SHP77 (cell line): Measurements from ENCODE around the gene ARF6.
"Not testable (repeated sequence)": the region's sequence is repeated elsewhere in the genome, so short reads cannot be mapped to it uniquely, and the experiment has no call there.

Source experiments
- DNase-seq, 2 experiments: peaks; one replicate each; lab custom pipeline; 2025; lab: John Stamatoyannopoulos, UW

The ARF6 gene

DNA sequence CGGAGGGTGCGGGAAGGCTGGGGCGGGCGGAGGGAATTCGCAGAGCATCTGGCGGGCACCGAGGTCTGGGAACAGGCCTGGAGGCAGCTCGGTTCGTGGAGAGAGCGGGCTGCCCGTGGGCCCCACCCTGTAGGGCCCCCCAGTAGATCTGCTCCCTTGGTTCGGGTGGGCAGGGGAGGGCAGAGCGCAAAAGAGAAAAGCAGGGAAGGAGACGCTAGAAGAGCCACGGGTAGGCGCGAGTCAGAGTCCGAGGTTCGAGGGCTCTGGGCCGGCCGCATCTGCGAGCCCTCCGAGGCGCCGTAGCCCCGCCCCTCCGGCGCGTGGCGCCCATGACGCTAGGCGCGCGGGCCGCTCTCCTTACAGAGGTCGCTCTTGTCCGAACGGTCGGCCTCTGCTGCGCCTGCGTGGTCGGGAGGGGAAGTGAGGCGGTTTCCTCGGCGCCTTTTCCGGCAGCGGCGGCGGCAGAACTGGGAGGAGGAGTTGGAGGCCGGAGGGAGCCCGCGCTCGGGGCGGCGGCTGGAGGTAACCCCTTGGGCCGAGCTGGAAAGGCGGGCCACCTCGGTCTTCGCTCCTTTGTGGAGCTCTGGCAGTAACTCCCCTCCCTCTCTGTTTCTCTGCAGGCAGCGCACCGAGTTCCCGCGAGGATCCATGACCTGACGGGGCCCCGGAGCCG is at the start of gene ARF6:
Gene ARF6 (plus strand): TSS at position 447 of the 673 bp plus-strand sequence. CDS start 655 bp downstream, outside the sequence.
- DNase-seq, result peak; percentile 93 to 99

DNA sequence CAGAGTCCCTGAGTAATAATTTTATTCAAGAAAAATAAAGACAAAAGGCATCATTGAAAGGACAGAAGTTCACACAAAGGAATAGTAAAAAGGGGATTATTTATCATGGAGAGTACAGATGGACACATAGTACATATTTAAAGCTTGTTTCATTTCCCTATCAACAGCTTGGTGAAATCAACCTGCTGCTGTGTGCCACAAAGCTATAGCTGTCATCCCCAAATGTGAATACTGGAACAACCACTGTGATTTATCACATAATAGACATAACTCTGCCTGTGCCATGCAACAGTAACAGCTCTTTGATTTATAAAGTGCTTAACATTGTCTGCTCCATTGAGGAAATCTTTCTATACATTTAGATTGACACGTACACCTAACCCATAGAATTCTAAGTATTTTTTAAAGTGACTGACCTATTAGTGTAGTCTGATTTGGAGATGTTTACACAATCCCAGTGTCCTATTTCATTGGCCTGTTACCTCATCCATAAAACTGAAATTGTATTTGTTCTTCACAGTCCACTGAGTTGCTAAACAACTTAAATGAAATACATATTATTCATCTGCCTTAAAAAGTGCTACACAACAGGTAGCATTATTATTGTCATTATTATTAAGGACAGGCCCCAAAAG is 43.6 kb upstream of the ARF6 start:
- DNase-seq, result no peak

DNA sequence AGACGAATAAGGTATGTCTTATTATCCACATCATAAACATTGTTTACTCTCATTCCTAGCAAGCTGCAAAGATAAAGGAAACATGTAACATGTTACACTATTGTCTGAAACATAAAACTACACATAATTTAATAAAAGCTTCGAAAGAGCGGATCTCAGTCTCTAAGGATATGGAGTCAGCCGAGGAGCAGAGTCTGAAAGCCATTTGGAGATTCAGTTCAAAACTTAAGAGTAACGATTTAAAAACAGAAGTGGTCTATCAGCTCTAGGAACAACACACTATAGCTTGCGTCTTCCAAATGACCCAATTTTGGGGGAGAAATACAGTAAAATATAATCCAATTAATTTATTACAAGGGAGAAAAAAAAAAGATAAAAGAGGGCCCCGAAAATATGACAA is 41.1 kb upstream of the ARF6 start:
- no peak for DNase-seq

DNA sequence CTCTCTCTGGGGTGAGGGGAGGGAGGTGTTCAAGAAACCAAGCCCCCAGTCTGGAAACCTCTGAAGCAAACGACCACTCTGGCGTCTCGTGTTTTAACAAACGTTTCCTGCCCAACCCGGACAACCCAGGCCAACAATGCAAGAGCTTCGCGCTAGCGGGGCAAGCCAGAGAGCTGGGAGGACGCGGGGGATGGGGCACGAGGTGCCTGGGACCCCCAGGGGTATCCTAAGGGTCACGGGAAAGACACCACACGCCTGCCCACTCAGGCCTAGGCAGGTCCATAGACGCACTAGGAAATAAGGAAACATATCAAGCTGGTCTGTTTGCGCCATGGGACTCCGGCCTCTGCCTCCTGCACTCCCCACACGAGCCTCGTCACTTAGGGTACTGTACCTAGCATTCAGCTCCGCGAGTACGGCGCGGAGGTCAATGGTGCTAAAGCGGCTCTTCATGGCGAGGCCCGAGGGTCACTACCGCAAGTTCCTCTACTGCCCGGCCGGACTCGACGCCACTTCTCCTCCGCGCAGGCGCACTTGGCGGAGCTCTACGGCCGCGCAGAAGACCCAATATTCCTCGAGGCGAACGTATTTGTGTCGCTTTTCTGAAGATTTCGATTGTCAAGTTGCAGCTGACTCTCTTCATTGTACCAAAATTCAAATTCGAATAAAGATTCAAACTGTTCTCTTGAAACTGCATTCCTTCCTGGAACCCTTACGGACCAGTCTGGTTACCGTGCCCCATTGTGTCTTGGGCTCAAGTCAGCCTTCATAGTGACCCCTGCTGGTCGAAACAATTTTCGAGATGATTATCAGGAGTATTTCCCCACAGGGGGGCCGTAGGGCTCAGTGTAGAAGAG is 40.4 kb upstream of the ARF6 start, which contains the start of gene NEMF:
Gene NEMF (minus strand): TSS at position 488 of the 857 bp plus-strand sequence. CDS start 35 bp downstream, at position 453.
- peak; percentile 83 to 95 for DNase-seq

DNA sequence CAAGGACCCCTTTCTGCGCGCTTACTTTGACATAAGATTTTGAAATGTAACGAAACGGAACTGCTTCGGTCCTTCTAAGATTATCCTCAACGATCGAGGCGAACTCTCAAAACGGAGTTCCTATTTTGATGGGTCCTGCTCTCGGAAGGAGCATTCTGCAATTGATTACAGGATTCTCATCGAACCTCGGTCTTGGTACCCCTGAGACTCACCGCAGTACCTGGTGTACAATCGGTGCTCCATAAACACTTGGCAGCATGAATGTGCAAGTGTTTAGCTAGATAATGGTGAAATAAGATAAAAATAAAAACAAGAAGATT is 39.8 kb upstream of the ARF6 start:
- no peak for DNase-seq

DNA sequence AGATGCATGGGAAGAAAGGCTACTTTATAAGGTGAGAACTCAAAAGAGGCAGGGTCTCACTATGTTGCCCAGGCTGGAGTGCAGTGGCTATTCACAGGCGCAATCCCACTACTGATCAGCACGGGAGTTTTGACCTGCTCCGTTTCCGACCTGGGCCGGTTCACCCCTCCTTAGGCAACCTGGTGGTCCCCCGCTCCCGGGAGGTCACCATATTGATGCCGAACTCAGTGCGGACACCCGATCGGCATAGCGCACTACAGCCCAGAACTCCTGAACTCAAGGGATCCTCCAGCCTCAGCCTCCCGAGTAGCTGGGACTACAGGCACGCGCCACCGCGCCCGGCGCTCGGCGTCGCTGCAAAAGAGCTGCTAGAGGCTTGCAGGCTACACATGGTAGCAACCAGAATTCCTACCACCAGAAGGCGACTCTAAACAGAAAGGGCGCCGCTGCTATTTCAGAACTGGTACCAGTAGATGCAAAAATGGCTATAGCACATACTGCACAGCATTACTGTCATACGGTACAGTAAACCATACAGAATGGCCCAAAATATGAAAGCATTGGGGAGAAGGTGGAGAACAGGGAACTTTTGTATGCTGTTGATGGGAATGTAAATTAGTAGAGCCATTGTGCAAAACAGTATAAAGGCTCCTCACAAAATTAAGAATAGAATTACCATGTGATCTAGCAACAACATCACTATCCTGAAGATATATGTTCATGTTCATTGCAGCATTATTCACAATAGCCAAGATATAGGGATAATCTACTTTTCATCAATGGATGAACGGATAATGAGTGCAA is 39.1 kb upstream of the ARF6 start:
- DNase-seq, result peak; percentile 86 to 87

DNA sequence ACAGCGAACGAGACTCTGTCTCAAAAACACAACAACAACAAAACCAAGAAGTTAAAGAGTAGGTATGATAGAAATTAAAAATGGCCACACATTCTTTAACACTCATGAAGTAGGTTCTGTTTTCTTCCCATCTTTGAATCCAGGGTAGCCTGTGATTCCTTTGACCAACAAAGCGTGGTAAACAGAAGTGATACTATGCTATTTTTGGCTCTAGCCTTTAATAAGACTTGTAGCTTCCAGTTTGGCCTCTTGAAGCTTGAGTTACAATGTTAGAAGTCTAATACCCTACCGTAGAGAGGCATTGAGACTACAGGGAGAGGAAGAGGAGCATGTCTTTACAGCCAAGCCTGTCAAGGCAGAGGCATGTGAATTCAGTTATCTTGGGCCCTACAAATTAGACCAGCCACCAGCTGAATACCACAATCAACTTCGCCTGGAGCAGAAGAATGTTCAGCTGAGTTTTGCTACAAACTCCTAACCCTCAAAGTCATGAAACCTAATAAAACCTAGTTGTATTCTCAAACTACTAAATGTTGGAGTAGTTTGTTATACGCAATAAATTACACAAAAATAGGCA is 35.4 kb upstream of the ARF6 start:
- no peak for DNase-seq

DNA sequence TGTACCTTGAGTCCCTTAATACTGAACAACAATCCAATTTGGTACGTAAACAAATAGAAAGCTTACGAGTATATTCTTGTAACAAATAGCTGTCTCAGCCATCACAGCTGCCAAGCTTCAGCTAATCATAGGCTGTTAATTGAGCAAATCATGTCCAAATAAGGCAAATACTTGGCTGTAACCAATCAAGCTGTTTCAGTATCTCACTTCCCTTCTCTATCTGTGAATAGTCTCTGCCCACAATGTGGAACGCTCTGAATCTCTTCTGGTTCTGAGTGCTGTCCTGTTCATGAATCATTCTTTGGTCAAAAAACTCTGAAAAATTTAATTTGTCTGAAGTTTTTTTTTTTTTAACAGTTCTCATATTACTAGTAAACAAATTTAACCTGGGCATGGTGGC is 34.5 kb upstream of the ARF6 start:
- DNase-seq, result no peak

DNA sequence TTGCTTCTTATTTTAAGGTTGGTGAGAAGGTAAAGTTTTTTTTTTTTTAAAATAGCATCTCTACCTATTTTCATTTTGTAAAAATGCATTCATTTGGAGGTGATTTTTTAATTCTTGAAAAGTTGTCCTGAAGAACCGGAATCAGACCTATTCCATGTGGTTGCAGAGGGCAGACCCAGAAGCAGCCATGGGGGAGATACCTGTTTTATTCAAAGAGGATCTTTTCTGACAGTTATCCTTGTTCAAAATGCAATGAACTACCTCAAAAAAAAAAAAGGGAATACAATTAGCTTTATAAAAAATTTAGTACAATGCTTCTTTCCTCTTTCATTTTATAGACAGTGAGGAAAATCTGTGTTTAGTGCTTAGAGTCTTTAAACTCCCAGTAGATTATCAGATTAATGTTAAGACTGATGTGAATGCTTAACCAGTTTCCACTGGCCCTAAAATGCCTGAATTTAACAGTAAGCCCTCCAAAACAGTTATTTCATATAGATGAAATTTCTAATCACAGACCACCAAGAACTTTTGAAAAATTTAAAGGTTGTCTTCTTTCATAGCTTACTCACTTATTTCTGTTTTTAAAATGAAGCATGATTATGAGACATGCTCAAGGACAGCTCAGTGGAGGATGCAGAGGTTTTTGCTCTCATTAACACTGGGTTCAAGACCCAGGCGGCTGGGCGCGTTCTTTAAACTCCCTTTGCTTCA is 31.7 kb upstream of the ARF6 start:
- DNase-seq, result peak; percentile 12 to 60

DNA sequence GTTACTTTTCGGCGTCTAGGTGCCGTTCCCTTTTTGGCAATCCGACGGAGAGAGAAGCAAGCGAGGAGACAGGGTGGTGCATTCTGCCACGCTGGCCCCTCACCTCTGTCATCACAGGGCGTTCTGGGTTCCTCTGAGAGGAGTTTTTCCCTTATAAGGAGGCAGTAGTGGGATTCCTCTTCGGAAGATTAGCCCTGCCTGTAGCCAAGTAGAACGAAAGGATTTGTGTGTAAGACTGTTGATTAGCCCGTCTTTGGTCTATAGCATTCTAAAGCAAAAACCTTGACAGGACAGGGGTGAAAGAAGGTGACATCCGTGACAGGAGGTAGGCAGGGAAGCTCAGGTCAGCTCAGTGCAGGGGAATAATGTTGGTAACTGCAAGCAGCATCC is 31.2 kb upstream of the ARF6 start:
- peak in 1 of 2 experiments; percentile 37 for DNase-seq

DNA sequence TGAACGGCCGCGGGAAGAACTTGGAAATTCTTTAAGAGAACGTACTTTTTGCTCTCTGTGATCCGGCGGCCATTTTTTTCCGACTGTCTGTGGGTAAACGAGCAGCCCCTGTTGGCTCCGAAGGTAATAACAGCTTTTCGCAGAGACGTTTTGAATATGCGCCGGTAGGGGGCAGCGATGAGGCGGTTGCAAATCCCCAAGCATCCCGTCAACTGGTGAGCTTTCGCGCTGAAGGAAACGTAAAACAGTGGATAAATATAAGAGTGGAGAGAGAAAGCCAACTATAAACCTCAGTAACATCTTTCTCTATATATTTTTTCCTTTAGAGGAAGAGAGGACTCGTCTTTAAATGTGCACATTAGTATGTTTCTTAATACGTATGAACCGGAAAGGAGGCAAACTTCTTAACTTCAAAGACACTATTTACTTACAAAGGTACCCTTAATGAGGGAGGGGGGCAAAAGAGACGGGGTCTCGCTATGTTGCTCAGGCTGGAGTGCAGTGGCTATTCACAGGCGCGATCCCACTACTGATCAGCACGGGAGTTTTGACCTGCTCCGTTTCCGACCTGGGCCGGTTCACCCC is 30.7 kb upstream of the ARF6 start:
- DNase-seq, result peak; percentile 59 to 81

DNA sequence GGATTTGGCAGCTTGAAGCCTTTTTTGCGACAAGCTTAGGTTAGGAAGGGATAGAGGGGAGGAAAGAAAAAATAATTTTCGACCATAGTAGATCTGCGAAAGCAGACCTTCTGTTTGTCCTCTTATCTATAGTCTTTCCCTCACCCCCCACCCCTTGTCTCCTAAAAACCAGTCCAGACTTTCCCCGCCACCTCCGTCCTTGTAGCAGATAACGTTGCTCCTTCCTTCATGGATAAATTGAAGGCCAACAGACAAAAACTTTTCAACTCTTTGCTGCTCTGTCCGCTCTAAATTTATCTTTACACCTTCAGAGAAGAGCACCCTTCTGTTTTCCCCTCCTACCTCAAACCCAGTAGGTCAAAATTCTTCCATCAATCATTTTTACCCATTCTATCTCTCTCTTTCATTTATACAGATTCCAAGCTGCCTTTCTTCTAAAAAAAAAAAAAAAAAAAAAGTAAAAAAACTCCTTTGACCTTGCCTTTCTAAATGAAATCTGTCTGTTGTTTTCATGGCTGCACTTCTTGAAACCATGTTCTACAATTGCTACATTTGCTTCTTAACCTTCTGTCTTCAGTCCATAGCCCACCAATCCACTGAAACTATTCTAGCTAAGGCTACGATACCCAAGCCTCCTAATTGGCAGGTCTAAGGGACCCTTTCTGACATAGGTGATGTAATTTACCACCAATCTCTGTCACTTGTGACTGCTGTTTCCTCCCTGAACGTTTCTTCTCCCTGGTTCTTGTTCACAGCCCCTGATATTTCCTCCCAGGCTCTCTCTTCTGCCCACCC is 29.2 kb upstream of the ARF6 start:
- no peak for DNase-seq

DNA sequence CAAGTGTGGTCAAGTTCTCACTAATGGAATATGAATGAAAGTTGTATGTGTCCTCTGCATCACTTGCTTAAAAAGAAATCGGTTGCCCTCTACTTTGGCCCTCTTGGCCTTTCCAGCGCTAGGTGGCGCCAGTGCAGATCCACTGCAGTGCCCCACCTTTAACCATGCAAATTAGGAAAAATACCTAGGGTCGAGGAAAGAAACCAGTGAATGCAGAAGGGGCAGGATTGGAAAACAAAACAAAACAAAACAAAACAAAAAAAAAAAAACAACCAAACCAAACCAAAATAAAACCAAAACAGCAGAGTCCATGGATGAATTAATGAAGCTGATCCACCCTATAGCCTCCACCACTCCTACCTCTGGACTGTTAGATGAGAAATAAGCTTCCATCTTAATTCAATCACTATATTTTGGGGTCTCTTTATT is 27.4 kb upstream of the ARF6 start:
- DNase-seq, result peak; percentile 56 to 65

DNA sequence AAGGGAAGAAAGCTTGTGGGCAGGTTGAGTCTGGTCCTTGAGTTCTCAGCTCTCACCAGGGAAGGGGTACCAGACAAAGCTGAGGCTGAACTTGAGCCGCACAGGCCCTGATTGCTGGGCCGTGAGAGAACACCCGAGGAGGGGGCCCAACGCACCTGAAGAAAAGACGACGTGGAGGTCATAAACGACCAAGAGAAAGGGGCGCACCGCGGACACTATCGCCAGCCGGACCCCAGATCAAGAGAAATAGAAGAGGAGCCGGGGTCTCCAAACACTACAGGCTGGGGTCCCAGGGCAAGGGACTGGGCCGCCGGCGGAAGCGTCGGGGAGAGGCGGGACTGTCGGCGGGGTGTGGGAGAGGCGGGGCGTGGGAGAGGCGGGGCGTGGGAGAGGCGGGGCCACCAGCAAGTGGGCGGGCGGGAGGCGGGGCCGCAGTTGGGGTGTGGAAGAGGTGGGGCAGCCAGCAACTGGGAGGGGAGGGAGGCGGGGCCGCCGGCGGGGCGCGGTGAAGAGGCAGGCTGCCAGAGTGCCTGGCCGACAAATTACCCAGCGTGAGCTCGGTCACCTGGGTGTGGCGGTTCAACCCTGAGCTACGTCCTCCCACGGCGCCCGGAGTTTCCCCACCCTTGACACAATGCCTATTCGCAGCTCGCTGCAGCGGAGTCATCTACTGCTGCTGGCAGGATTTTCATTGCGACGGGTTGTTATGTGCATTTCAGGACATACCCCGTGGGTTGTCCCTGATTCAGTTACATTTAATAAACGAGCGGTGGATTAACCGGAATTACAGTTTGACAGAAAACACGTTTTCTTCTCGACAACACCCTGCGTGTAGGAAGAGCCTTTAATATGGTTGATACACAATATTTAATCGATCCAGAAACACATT is 24.8 kb upstream of the ARF6 start:
- peak; percentile 94 to 97 for DNase-seq

DNA sequence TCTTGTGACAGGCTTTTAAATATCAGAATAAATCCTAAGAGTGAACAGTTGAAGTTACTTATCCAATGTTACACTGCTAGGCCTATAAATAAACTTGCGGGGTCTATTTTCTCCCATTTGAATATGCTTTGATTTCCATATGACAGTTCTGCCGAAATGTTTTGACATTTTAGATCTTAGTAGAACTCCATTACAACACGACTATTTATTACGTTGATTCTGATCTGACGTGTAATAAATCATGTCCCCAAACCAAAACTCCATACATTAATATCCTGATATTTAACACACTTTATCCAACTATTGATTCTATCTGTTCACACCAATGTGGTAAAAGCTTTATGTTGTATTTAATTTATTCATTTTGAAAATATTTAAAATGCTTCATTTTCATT is 24.2 kb upstream of the ARF6 start:
- no peak for DNase-seq

DNA sequence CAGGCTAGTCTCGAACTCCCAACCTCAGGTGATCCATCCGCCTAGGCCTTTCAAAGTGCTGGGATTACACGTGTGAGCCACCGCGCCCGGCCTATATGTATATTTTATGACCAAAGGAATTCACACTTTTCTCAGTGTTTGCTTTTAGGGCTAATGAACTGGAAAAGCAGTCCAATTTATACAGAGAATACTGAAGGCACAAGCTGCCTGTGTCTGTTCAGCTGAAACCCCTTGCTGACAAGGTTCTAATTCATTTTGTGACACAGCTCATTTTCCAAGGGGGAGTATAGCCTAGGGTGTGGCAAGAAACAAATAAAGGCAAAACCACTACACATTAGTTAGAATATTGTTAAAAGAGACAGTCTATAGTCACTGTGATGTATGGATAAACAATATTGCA is 22.0 kb upstream of the ARF6 start:
- no peak for DNase-seq

DNA sequence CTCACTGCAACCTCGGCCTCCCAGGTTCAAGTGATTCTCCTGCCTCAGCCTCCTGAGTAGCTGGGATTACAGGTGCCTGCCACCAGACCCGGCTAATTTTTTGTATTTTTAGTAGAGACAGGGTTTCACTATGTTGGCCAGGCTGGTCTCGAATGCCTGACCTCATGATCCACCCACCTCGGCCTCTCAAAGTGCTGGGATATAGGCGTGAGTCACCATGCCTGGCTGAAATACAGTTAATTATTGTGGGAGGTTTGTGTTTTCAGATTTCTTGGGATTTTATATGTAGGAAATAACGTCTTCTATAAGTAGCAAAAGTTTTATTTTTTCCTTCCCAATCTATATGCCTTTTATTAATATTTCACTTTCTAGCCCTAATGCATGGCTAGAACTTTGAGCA is 19.3 kb upstream of the ARF6 start:
- DNase-seq, result not testable (repeated sequence)

DNA sequence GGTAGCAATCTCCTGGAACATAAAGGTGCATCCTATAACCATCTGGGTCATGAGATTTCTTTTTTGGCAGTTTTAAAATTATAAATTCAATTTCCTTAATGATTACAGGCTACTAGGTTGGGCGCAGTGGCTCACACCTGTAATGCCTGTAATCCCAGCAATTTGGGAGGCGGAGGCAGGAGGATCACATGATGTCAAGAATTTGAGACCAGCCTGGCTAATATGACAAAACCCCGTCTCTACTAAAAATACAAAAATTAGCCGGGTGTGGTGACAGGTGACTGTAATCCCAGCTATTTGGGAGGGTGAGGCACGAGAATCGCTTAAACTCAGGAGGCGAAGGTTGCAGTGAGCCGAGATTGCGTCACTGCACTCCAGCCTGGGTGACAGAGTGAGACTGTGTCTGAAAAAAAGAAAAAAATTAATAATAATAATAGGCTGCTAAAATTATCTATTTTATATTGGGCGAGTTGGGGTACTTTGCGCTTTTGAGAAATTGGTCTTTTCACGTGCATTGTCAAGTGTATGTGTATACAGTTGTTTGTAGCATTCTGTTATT is 17.2 kb upstream of the ARF6 start:
- DNase-seq, result no peak
